ENCODE data around the gene BCL10. TPM values are rescaled to one million over a fixed set of nuclear protein-coding genes. Genes with fewer than 3 reads are reported as not detected.
A peak's percentile ranks its signal among the peaks of the same experiment; 100 is the strongest.

Gene BCL10
- total and polyA plus RNA-seq, 2 of the 13 experiments (the other 11 are each of a cell fraction or from before 2014, with no cell fraction given): 3.7 to 14.1 TPM

- TF ChIP-seq GATA4 (IDR thresholded peaks at IDR 0.05; ENCODE audit: borderline replicate concordance, low read depth) (peak; percentile 50; the same call in 1 of the 2 replicates), REPIN1 (CRISPR knock-in tag; IDR thresholded peaks at IDR 0.05; ENCODE audit: borderline replicate concordance, low read depth) (peak; percentile 55), GABPA (IDR thresholded peaks at IDR 0.05; ENCODE audit: low read depth, low read length) (peak; percentile 85), GABPA (CRISPR knock-in tag; IDR thresholded peaks at IDR 0.05; ENCODE audit: low read depth) (peak; percentile 96), KDM2A (CRISPR knock-in tag; IDR thresholded peaks at IDR 0.05; ENCODE audit: borderline replicate concordance, low read depth) (peak; percentile 82), FIP1L1 (IDR thresholded peaks at IDR 0.05; ENCODE audit: borderline replicate concordance, insufficient read depth, low read depth, low read length) (no peak), ZNF580 (CRISPR knock-in tag; IDR thresholded peaks at IDR 0.05; ENCODE audit: borderline replicate concordance, low read depth) (peak; percentile 83; the same call in 1 of the 2 replicates), ZNF724P (CRISPR knock-in tag; IDR thresholded peaks at IDR 0.05; ENCODE audit: borderline replicate concordance) (no peak), ZNF160 (CRISPR knock-in tag; IDR thresholded peaks at IDR 0.05) (peak; percentile 58; the same call in 1 of the 2 replicates), ZBTB38 (CRISPR knock-in tag; IDR thresholded peaks at IDR 0.05) (no peak; the same call in 1 of the 2 replicates), POLR2A (IDR thresholded peaks at IDR 0.05; ENCODE audit: insufficient read depth in 1 of 2, low read depth in 2 of 2, low read length in 2 of 2) (peak; percentile 87 to 91), MZF1 (CRISPR knock-in tag; IDR thresholded peaks at IDR 0.05; ENCODE audit: borderline replicate concordance) (no peak), ELF3 (CRISPR knock-in tag; IDR thresholded peaks at IDR 0.05) (peak; percentile 63), JARID2 (CRISPR knock-in tag; IDR thresholded peaks at IDR 0.05; ENCODE audit: insufficient replicate concordance) (no peak)
- TF ChIP-seq, protein P1, sequence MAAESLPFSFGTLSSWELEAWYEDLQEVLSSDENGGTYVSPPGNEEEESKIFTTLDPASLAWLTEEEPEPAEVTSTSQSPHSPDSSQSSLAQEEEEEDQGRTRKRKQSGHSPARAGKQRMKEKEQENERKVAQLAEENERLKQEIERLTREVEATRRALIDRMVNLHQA (CRISPR knock-in tag; IDR thresholded peaks at IDR 0.05): no peak
- TF ChIP-seq, protein P2, sequence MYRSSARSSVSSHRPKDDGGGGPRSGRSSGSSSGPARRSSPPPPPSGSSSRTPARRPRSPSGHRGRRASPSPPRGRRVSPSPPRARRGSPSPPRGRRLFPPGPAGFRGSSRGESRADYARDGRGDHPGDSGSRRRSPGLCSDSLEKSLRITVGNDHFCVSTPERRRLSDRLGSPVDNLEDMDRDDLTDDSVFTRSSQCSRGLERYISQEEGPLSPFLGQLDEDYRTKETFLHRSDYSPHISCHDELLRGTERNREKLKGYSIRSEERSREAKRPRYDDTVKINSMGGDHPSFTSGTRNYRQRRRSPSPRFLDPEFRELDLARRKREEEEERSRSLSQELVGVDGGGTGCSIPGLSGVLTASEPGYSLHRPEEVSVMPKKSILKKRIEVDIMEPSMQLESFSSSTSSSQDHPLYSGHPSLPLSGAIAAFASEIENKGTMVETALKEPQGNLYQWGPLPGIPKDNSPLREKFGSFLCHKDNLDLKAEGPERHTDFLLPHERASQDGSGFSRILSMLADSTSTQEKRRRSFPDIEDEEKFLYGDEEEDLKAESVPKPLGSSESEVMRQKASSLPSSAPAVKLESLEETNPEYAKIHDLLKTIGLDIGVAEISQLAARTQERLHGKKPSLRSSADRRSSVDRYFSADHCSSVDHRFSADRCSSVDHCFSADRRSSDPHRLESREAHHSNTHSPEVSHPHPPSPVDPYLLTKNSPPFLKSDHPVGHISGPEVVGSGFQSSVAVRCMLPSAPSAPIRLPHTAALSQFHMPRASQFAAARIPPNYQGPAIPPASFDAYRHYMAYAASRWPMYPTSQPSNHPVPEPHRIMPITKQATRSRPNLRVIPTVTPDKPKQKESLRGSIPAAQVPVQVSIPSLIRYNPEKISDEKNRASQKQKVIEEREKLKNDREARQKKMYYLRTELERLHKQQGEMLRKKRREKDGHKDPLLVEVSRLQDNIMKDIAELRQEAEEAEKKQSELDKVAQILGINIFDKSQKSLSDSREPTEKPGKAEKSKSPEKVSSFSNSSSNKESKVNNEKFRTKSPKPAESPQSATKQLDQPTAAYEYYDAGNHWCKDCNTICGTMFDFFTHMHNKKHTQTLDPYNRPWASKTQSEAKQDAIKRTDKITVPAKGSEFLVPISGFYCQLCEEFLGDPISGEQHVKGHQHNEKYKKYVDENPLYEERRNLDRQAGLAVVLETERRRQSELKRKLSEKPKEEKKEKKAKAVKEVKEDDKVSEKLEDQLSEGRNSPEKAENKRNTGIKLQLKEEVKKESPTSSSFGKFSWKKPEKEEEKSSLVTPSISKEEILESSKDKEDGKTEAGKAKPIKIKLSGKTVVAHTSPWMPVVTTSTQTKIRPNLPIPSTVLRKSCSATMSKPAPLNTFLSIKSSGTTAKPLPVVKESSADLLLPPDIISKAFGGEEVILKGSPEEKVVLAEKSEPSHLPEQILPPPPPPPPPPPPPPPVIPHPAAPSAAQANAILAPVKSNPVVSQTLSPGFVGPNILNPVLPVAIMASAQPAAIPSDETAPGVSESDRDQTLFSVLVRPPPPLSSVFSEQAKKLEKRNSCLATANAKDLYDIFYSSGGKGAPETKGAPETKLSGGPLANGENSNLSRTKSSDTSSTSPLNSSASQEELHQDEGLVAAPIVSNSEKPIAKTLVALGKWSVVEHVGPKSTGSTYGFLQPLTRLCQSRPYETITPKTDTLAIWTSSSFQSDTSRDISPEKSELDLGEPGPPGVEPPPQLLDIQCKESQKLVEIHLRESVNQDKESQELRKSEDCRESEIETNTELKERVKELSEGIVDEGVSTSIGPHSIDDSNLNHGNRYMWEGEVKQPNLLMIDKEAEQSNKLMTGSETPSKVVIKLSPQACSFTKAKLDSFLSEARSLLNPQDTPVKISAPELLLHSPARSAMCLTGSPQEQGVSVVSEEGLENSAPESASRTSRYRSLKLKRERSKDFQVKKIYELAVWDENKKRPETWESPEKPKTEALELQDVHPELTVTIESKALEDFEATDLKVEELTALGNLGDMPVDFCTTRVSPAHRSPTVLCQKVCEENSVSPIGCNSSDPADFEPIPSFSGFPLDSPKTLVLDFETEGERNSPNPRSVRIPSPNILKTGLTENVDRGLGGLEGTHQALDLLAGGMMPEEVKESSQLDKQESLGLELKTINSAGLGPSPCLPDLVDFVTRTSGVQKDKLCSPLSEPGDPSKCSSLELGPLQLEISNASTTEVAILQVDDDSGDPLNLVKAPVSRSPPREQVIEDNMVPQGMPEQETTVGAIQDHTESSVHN (CRISPR knock-in tag; IDR thresholded peaks at IDR 0.05): no peak
- TF ChIP-seq, protein P3, sequence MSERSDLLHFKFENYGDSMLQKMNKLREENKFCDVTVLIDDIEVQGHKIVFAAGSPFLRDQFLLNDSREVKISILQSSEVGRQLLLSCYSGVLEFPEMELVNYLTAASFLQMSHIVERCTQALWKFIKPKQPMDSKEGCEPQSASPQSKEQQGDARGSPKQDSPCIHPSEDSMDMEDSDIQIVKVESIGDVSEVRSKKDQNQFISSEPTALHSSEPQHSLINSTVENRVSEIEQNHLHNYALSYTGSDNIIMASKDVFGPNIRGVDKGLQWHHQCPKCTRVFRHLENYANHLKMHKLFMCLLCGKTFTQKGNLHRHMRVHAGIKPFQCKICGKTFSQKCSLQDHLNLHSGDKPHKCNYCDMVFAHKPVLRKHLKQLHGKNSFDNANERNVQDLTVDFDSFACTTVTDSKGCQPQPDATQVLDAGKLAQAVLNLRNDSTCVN (CRISPR knock-in tag; IDR thresholded peaks at IDR 0.05; ENCODE audit: borderline replicate concordance): 0 out of 2 replicates have a peak, but pooled peaks have one; percentile 44
Measured at GRCh38 chr1:85259118-85259911, 17.1 kb downstream of the BCL10 start, which contains the start of gene C1orf52 (continued).
